ENCODE measurements around the gene MED1. TPM values are rescaled to one million over a fixed set of nuclear protein-coding genes. Genes with fewer than 3 reads are reported as not detected.
A peak's percentile ranks its signal among the peaks of the same experiment; 100 is the strongest.
"Not testable (repeated sequence)": the region's sequence is repeated elsewhere in the genome, so short reads cannot be mapped to it uniquely, and the experiment has no call there.

Gene MED1
- total RNA-seq, 1 donor from 2014 or later: 14.6 TPM

DNA sequence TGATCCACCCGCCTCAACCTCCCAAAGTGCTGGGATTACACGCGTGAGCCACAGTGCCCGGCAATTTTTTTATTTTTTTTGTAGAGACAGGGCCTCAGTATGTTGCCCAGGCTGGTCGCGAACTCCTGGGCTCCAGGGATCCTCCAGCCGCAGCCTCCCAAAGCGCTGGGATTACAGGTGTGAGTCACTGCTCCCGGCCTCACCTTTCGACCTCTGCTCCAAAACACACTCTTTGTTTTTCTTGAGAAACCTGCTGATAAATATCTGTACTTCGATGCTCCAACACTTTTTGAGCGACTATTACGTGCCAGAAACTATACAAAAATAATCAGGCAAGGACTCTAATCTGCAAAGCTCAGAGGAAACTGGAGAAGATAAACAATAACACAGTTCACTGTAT, 1.0 kb downstream of the MED1 start:
- no peak for DNase-seq (ENCODE audit: low read depth)
- peak overlapping the region; percentile 80 for H3K4me3 ChIP-seq (ENCODE audit: low read depth, low read length)
- TF ChIP-seq, protein P1, sequence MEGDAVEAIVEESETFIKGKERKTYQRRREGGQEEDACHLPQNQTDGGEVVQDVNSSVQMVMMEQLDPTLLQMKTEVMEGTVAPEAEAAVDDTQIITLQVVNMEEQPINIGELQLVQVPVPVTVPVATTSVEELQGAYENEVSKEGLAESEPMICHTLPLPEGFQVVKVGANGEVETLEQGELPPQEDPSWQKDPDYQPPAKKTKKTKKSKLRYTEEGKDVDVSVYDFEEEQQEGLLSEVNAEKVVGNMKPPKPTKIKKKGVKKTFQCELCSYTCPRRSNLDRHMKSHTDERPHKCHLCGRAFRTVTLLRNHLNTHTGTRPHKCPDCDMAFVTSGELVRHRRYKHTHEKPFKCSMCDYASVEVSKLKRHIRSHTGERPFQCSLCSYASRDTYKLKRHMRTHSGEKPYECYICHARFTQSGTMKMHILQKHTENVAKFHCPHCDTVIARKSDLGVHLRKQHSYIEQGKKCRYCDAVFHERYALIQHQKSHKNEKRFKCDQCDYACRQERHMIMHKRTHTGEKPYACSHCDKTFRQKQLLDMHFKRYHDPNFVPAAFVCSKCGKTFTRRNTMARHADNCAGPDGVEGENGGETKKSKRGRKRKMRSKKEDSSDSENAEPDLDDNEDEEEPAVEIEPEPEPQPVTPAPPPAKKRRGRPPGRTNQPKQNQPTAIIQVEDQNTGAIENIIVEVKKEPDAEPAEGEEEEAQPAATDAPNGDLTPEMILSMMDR (conservative IDR thresholded peaks at IDR 0.05; ENCODE audit: low read depth, low read length): no peak

DNA sequence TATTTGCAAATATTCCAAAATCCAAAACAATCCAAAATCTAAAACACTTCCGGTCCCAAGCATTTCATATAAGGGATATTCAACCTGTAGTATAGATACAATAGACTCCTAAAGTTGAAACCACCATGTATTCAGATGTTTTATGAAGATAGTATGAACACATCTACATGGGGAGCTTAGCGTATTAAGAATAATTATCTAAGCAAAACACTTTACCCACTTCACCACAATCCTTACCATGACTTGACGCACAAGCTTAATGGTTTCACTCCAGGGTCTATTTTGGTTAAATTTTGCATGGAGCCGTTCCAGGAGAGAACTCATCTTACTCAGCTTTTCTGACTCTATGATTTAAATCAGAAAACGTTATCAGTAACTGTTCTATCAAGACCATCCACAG, 3.5 kb downstream of the MED1 start:
- H3K4me3 ChIP-seq (ENCODE audit: low read depth, low read length): no peak overlapping the region
- no peak for DNase-seq (ENCODE audit: low read depth)
- TF ChIP-seq, protein P1 (conservative IDR thresholded peaks at IDR 0.05; ENCODE audit: low read depth, low read length): no peak

DNA sequence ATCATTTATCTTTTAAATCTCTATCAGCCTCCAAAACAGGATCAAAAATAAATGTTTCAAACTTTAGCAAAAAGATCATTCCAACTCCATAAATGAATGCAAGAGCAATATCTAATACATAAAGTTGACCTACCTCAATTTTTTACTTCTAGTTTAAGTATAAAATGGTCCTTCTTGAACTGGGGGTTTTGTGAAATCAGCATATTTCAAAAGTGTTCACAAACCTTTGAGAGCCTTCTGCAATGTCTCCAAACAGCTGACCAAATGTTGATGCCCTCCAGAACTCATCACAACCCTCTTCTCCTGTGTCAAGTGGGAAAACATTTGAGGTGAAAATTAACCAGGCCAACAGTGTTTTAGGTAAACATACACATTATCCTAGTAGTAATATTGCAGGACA, 7.7 kb downstream of the MED1 start:
- no peak overlapping the region for H3K4me3 ChIP-seq (ENCODE audit: low read depth, low read length)
- TF ChIP-seq, protein P1 (conservative IDR thresholded peaks at IDR 0.05; ENCODE audit: low read depth, low read length): no peak
- no peak for DNase-seq (ENCODE audit: low read depth)

DNA sequence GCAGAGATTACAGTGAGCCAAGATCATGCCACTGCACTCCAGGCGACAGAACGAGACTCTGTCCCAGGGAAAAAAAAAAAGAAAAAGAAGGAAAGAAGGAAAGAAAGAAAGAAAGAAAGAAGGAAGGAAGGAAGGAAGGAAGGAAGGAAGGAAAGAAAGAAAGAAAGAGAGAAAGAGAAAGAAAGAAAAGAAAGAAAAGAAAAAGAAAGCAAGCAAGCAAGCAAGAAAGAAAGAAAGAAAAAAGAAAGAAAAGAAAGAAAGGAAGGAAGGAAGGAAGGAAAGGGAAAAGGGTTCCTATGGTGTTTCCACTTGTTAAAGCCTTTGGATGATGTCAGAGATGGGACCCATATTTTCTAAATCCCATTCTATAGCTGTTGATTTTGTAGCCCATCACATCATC, 11.2 kb downstream of the MED1 start:
- not testable (repeated sequence) for DNase-seq (ENCODE audit: low read depth); H3K4me3 ChIP-seq (ENCODE audit: low read depth, low read length)

DNA sequence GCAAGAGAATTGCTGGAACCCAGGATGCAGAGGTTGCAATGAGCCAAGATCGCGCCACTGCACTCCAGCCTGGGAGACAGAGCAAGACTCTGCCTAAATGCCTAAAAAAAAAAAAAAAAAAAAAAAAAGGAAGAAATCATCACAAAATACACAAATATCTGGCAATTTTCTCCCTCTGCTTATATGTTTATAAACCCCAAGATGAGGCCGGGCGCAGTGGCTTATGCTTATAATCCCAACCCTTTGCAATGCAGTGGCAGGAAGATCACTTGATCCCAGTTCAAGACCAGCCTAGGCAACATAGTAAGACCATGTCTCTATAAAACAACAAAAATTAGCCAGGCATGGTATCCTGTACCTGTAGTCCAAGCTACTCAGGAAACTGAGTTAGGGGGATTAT, 21.5 kb downstream of the MED1 start:
- no peak for DNase-seq (ENCODE audit: low read depth)
- TF ChIP-seq, protein P1 (conservative IDR thresholded peaks at IDR 0.05; ENCODE audit: low read depth, low read length): no peak
- no peak overlapping the region for H3K4me3 ChIP-seq (ENCODE audit: low read depth, low read length)

DNA sequence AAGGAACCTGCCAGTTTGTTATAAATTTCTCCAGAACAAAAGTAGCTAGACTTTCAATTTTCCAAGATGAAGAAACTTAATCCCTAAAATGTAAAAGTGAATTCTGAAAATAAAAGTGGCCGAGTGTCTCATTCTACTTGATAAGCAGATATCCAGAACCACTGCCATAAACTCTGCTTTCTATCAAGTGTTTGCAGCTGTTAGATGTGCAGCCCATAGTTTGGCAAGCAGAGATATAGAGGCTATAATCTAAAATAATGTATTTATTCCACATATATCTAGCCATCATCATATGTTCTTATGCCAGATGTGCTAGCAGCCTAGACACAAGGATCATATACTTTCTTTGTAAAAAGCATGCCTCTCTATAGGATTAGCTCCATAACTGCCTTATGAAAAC, 34.9 kb downstream of the MED1 start:
- no peak for DNase-seq (ENCODE audit: low read depth)
- TF ChIP-seq, protein P1 (conservative IDR thresholded peaks at IDR 0.05; ENCODE audit: low read depth, low read length): no peak
- no peak overlapping the region for H3K4me3 ChIP-seq (ENCODE audit: low read depth, low read length)

DNA sequence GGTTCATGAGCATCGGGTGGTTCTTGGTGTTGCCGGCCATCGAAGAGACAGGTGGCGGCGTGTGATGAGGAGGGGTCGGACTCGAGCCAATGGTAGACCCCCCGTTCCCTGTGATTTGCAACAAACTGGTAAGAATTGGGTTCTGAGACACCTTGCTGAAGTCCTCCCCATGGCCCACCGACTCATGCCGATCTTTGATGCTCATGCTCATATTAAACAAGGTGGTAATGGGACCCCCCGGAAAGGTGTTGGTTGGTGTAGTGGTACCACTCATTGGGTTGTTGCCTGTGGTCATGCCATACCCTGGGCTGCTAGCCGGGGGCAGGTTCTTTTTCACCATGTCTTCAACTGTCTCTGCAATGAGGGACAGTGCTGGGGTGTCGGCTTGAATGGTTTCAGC, 40.8 kb downstream of the MED1 start:
- TF ChIP-seq, protein P1 (conservative IDR thresholded peaks at IDR 0.05; ENCODE audit: low read depth, low read length): no peak
- DNase-seq (ENCODE audit: low read depth): no peak
- no peak overlapping the region for H3K4me3 ChIP-seq (ENCODE audit: low read depth, low read length)

DNA sequence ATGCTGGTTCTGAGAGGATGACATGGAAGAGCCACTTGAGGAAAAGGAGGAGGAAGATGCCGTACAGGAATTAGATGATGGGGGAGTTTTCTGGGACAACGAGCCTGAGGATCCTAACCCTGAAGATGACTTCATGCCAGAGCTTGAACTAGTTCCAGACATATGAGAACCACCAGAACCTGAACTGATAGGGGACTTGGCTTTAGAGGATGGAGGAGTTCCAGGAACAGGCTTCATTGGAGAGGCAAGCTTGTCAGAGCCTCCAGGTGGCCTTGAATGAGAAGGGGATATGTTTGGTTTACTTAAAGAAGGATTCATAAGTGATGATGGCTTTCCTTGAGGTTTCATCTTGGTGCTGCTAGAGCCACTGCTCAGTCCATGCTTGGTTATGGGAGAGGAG, 42.7 kb downstream of the MED1 start:
- DNase-seq (ENCODE audit: low read depth): no peak
- TF ChIP-seq, protein P1 (conservative IDR thresholded peaks at IDR 0.05; ENCODE audit: low read depth, low read length): no peak
- no peak overlapping the region for H3K4me3 ChIP-seq (ENCODE audit: low read depth, low read length)
